WTC11 (cell line): ENCODE results near the gene WDR54. TPM values are rescaled to one million over a fixed set of nuclear protein-coding genes. Genes with fewer than 3 reads are reported as not detected.
A peak's percentile ranks its signal among the peaks of the same experiment; 100 is the strongest.

Experiments used
- ARID4B ChIP-seq: sonication (generic); formaldehyde crosslinking; IDR thresholded peaks from 2 replicates; pipeline ENCODE4 v1.8.0; 2023; ENCODE audit warnings: missing genetic modification reagents, mild to moderate bottlenecking, borderline replicate concordance
- ATF1 ChIP-seq: sonication (generic); formaldehyde crosslinking; IDR thresholded peaks from 2 replicates; pipeline ENCODE4 v1.8.1; 2023; ENCODE audit warnings: mild to moderate bottlenecking, moderate library complexity, missing genetic modification reagents
- ATF2 ChIP-seq: sonication (generic); formaldehyde crosslinking; IDR thresholded peaks from 2 replicates; pipeline ENCODE4 v1.8.1; 2022; ENCODE audit warnings: low read depth, missing genetic modification reagents, borderline replicate concordance
- CBFB ChIP-seq: sonication (generic); formaldehyde crosslinking; IDR thresholded peaks from 2 replicates; pipeline ENCODE4 v1.8.1; 2022; ENCODE audit warnings: mild to moderate bottlenecking, low read depth, missing genetic modification reagents
- CREM ChIP-seq: sonication (generic); formaldehyde crosslinking; IDR thresholded peaks from 2 replicates; pipeline ENCODE4 v1.8.1; 2022; ENCODE audit warnings: mild to moderate bottlenecking, missing genetic modification reagents, moderate library complexity
- ETV6 ChIP-seq: sonication (generic); formaldehyde crosslinking; IDR thresholded peaks from 2 replicates; pipeline ENCODE4 v1.8.1; 2022; ENCODE audit warnings: mild to moderate bottlenecking, missing genetic modification reagents
- IRF2 ChIP-seq: sonication (generic); formaldehyde crosslinking; IDR thresholded peaks from 2 replicates; pipeline ENCODE4 v1.8.0; 2022; ENCODE audit warnings: low read depth, missing genetic modification reagents, borderline replicate concordance
- JAZF1 ChIP-seq: fragments of 250-450 bp; sonication (Bioruptor Pico); IDR thresholded peaks from 2 replicates; pipeline ENCODE4 v1.9.0; 2021; ENCODE audit warnings: moderate library complexity, mild to moderate bottlenecking, inconsistent platforms
- NFATC4 ChIP-seq: fragments of 250-450 bp; sonication (Bioruptor Pico); IDR thresholded peaks from 2 replicates; pipeline ENCODE4 v1.9.0; 2021; ENCODE audit warnings: mild to moderate bottlenecking
- NFYB ChIP-seq: sonication (generic); formaldehyde crosslinking; conservative IDR thresholded peaks from 2 replicates; pipeline ENCODE4 v1.8.0; 2022; ENCODE audit warnings: low read depth, missing genetic modification reagents
- NR1H2 ChIP-seq: sonication (generic); formaldehyde crosslinking; IDR thresholded peaks from 2 replicates; pipeline ENCODE4 v1.9.0; 2021; ENCODE audit warnings: mild to moderate bottlenecking, moderate library complexity, missing genetic modification reagents
- NR3C1 ChIP-seq: sonication (generic); formaldehyde crosslinking; conservative IDR thresholded peaks from 2 replicates; pipeline ENCODE4 v1.8.1; 2023; ENCODE audit warnings: low read depth, mild to moderate bottlenecking, missing genetic modification reagents
- PRRX2 ChIP-seq: fragments of 250-450 bp; sonication (Bioruptor Pico); IDR thresholded peaks from 2 replicates; pipeline ENCODE4 v1.8.0; 2021; ENCODE audit warnings: mild to moderate bottlenecking
- SMAD3 ChIP-seq: sonication (generic); formaldehyde crosslinking; IDR thresholded peaks from 2 replicates; pipeline ENCODE4 v1.8.0; 2022; ENCODE audit warnings: missing genetic modification reagents, mild to moderate bottlenecking, borderline replicate concordance
- TEAD1 ChIP-seq: sonication (generic); formaldehyde crosslinking; IDR thresholded peaks from 2 replicates; pipeline ENCODE4 v1.8.0; 2022; ENCODE audit warnings: mild to moderate bottlenecking, missing genetic modification reagents
- ZNF138 ChIP-seq: sonication (generic); formaldehyde crosslinking; conservative IDR thresholded peaks from 2 replicates; pipeline ENCODE4 v1.8.1; 2022; ENCODE audit warnings: mild to moderate bottlenecking, moderate library complexity, missing genetic modification reagents
- total RNA-seq: library from RNA; stranded (reverse); gene quantifications from 3 replicates; pipeline ENCODE4 v1.2.3, GENCODE V29; 2021
- TF ChIP-seq, protein P1 (sequence below): sonication (generic); formaldehyde crosslinking; IDR thresholded peaks from 2 replicates; pipeline ENCODE4 v1.8.1; 2023; ENCODE audit warnings: mild to moderate bottlenecking, missing genetic modification reagents, borderline replicate concordance
- TF ChIP-seq, protein P2 (sequence below): sonication (generic); formaldehyde crosslinking; IDR thresholded peaks from 2 replicates; pipeline ENCODE4 v1.8.1; 2023; ENCODE audit warnings: mild to moderate bottlenecking, missing genetic modification reagents
- TF ChIP-seq, protein P3 (sequence below): sonication (generic); formaldehyde crosslinking; IDR thresholded peaks from 2 replicates; pipeline ENCODE4 v1.8.0; 2022; ENCODE audit warnings: mild to moderate bottlenecking, missing genetic modification reagents
- TF ChIP-seq, protein P4 (sequence below): sonication (generic); formaldehyde crosslinking; IDR thresholded peaks from 2 replicates; pipeline ENCODE4 v1.8.1; 2022; ENCODE audit warnings: low read depth, mild to moderate bottlenecking, moderate library complexity, missing genetic modification reagents, borderline replicate concordance
- TF ChIP-seq, protein P5 (sequence below): fragments of 250-450 bp; sonication (Bioruptor Pico); IDR thresholded peaks from 2 replicates; pipeline ENCODE4 v2.1.2; 2022; ENCODE audit warnings: mild to moderate bottlenecking, moderate library complexity
- TF ChIP-seq, protein P6 (sequence below): sonication (generic); formaldehyde crosslinking; IDR thresholded peaks from 2 replicates; pipeline ENCODE4 v1.8.1; 2023; ENCODE audit warnings: mild to moderate bottlenecking, missing genetic modification reagents, moderate library complexity
- TF ChIP-seq, protein P7 (sequence below): fragments of 250-450 bp; sonication (Bioruptor Pico); IDR thresholded peaks from 2 replicates; pipeline ENCODE4 v1.9.0; 2021; ENCODE audit warnings: mild to moderate bottlenecking

The WDR54 gene
- total RNA-seq, 1 experiment from 2014 or later: 55.2 TPM

DNA sequence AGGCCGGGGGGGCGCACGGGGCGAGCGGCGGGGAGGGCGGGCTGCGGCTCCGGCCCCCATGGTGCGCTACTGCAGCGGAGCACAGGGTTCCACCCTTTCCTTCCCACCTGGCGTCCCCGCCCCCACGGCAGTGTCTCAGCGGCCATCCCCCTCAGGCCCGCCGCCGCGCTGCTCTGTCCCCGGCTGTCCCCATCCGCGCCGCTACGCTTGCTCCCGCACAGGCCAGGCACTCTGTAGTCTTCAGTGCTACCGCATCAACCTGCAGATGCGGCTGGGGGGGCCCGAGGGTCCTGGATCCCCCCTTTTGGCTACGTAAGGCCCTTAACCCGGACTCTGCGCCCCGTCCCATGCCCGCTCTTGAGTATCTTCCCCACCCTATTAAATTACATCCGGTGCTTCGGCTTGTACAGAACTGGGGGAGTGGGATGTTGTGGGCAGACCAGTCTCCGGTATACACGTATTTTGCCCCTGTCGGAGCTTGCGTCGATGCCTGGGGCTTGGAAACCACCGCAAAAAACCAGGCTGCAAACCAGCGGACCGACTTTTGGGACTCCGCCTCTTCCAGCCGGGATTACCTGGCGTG is 36.1 kb downstream of the WDR54 start (continued):
- TF ChIP-seq, protein P1, sequence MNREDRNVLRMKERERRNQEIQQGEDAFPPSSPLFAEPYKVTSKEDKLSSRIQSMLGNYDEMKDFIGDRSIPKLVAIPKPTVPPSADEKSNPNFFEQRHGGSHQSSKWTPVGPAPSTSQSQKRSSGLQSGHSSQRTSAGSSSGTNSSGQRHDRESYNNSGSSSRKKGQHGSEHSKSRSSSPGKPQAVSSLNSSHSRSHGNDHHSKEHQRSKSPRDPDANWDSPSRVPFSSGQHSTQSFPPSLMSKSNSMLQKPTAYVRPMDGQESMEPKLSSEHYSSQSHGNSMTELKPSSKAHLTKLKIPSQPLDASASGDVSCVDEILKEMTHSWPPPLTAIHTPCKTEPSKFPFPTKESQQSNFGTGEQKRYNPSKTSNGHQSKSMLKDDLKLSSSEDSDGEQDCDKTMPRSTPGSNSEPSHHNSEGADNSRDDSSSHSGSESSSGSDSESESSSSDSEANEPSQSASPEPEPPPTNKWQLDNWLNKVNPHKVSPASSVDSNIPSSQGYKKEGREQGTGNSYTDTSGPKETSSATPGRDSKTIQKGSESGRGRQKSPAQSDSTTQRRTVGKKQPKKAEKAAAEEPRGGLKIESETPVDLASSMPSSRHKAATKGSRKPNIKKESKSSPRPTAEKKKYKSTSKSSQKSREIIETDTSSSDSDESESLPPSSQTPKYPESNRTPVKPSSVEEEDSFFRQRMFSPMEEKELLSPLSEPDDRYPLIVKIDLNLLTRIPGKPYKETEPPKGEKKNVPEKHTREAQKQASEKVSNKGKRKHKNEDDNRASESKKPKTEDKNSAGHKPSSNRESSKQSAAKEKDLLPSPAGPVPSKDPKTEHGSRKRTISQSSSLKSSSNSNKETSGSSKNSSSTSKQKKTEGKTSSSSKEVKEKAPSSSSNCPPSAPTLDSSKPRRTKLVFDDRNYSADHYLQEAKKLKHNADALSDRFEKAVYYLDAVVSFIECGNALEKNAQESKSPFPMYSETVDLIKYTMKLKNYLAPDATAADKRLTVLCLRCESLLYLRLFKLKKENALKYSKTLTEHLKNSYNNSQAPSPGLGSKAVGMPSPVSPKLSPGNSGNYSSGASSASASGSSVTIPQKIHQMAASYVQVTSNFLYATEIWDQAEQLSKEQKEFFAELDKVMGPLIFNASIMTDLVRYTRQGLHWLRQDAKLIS: no peak
- TF ChIP-seq CREM: peak; percentile 87
- TF ChIP-seq NFYB: no peak
- TF ChIP-seq ATF1: no peak
- TF ChIP-seq ETV6 (CRISPR knock-in tag): 0 out of 2 replicates have a peak, but pooled peaks have one; percentile 27
- no peak for TF ChIP-seq JAZF1
- TF ChIP-seq, protein P2, sequence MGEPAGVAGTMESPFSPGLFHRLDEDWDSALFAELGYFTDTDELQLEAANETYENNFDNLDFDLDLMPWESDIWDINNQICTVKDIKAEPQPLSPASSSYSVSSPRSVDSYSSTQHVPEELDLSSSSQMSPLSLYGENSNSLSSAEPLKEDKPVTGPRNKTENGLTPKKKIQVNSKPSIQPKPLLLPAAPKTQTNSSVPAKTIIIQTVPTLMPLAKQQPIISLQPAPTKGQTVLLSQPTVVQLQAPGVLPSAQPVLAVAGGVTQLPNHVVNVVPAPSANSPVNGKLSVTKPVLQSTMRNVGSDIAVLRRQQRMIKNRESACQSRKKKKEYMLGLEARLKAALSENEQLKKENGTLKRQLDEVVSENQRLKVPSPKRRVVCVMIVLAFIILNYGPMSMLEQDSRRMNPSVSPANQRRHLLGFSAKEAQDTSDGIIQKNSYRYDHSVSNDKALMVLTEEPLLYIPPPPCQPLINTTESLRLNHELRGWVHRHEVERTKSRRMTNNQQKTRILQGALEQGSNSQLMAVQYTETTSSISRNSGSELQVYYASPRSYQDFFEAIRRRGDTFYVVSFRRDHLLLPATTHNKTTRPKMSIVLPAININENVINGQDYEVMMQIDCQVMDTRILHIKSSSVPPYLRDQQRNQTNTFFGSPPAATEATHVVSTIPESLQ: no peak
- TF ChIP-seq NR3C1 (CRISPR knock-in tag): no peak
- TF ChIP-seq ARID4B: no peak
- TF ChIP-seq ATF2: no peak
- no peak for TF ChIP-seq NR1H2
- TF ChIP-seq SMAD3 (CRISPR knock-in tag): no peak; the same call in 1 of the 2 replicates
- TF ChIP-seq, protein P3, sequence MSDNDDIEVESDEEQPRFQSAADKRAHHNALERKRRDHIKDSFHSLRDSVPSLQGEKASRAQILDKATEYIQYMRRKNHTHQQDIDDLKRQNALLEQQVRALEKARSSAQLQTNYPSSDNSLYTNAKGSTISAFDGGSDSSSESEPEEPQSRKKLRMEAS (CRISPR knock-in tag): 0 out of 2 replicates have a peak, but pooled peaks have one; percentile 31
- TF ChIP-seq, protein P4, sequence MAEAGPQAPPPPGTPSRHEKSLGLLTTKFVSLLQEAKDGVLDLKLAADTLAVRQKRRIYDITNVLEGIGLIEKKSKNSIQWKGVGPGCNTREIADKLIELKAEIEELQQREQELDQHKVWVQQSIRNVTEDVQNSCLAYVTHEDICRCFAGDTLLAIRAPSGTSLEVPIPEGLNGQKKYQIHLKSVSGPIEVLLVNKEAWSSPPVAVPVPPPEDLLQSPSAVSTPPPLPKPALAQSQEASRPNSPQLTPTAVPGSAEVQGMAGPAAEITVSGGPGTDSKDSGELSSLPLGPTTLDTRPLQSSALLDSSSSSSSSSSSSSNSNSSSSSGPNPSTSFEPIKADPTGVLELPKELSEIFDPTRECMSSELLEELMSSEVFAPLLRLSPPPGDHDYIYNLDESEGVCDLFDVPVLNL: no peak
- no peak for TF ChIP-seq IRF2 (CRISPR knock-in tag)
- no peak for TF ChIP-seq TEAD1 (CRISPR knock-in tag)
- TF ChIP-seq, protein P5, sequence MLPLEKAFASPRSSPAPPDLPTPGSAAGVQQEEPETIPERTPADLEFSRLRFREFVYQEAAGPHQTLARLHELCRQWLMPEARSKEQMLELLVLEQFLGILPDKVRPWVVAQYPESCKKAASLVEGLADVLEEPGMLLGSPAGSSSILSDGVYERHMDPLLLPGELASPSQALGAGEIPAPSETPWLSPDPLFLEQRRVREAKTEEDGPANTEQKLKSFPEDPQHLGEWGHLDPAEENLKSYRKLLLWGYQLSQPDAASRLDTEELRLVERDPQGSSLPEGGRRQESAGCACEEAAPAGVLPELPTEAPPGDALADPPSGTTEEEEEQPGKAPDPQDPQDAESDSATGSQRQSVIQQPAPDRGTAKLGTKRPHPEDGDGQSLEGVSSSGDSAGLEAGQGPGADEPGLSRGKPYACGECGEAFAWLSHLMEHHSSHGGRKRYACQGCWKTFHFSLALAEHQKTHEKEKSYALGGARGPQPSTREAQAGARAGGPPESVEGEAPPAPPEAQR (CRISPR knock-in tag): no peak
- peak; percentile 62; the same call in 1 of the 2 replicates for TF ChIP-seq CBFB (CRISPR knock-in tag)
- TF ChIP-seq, protein P6, sequence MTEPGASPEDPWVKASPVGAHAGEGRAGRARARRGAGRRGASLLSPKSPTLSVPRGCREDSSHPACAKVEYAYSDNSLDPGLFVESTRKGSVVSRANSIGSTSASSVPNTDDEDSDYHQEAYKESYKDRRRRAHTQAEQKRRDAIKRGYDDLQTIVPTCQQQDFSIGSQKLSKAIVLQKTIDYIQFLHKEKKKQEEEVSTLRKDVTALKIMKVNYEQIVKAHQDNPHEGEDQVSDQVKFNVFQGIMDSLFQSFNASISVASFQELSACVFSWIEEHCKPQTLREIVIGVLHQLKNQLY: no peak
- TF ChIP-seq, protein P7, sequence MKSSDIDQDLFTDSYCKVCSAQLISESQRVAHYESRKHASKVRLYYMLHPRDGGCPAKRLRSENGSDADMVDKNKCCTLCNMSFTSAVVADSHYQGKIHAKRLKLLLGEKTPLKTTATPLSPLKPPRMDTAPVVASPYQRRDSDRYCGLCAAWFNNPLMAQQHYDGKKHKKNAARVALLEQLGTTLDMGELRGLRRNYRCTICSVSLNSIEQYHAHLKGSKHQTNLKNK (CRISPR knock-in tag): no peak
- no peak for TF ChIP-seq PRRX2 (CRISPR knock-in tag)
- TF ChIP-seq NFATC4 (CRISPR knock-in tag): no peak
- no peak for TF ChIP-seq ZNF138 (CRISPR knock-in tag)
